IMR-90 (cell line): ENCODE data around the gene STARD10. TPM values are rescaled to one million over a fixed set of nuclear protein-coding genes. Genes with fewer than 3 reads are reported as not detected.

Experiments used
- ATAC-seq: fragments of 200-7000 bp; cut with Tn5 transposase; 2 replicates; pipeline ENCODE4 v1.9.1; 2020; ENCODE audit warnings: low read depth, mild to moderate bottlenecking, moderate library complexity
- BruUV-seq: library from RNA; stranded (reverse); fragments of 400-500 nt; replicated peaks from 2 replicates; lab custom pipeline; 2021; lab: Mats Ljungman, UMichigan
- CTCF ChIA-PET: fragments of 300-600 bp; formaldehyde crosslinking; extraction: SDS; loops from one replicate; lab custom pipeline; 2021; ENCODE audit warnings: antibody characterized with exemption; lab: Yijun Ruan, JAX
- POLR2A ChIA-PET: fragments of 300-600 bp; sonication (Branson Sonifier 250); formaldehyde crosslinking; loops from one replicate; lab custom pipeline; 2022; ENCODE audit warnings: antibody characterized with exemption; ENCODE audit not compliant: unreplicated experiment; lab: Charles Lee
- DNase-seq: peaks from one replicate; pipeline ENCODE4 v3.0.0; 2013
- H2AFZ ChIP-seq: replicated peaks from 2 replicates; pipeline ENCODE3; 2013; ENCODE audit warnings: low read length, mild to moderate bottlenecking; ENCODE audit not compliant: poor library complexity
- H2AK5ac ChIP-seq: 2 replicates; pipeline ENCODE4 v1.6.1; 2013; ENCODE audit warnings: low read depth, low read length, inconsistent platforms
- H2AK9ac ChIP-seq: replicated peaks from 2 replicates; pipeline ENCODE3; 2013; ENCODE audit warnings: mild to moderate bottlenecking, low read depth, low read length, moderate library complexity; ENCODE audit not compliant: poor library complexity
- H2BK120ac ChIP-seq: 2 replicates; pipeline ENCODE4 v1.6.1; 2013; ENCODE audit warnings: low read depth, low read length, inconsistent platforms
- H2BK15ac ChIP-seq: 3 replicates; pipeline ENCODE4 v1.6.1; 2013; ENCODE audit warnings: low read depth, low read length, inconsistent platforms
- H2BK20ac ChIP-seq: 2 replicates; pipeline ENCODE4 v1.6.1; 2013; ENCODE audit warnings: low read depth, mild to moderate bottlenecking, inconsistent platforms, low read length, moderate library complexity
- H2BK5ac ChIP-seq: 2 replicates; pipeline ENCODE4 v1.6.1; 2013; ENCODE audit warnings: mild to moderate bottlenecking, low read depth, low read length, inconsistent platforms; ENCODE audit not compliant: poor library complexity, severe bottlenecking
- H3K14ac ChIP-seq: replicated peaks from 2 replicates; pipeline ENCODE4 v1.6.1; 2013; ENCODE audit warnings: low read depth, low read length, inconsistent platforms
- H3K18ac ChIP-seq: 2 replicates; pipeline ENCODE4 v1.6.1; 2013; ENCODE audit warnings: low read depth, low read length, control low read depth
- H3K23ac ChIP-seq: 2 replicates; pipeline ENCODE4 v1.6.1; 2013; ENCODE audit warnings: low read depth, low read length, inconsistent platforms
- H3K27ac ChIP-seq: 2 replicates; pipeline ENCODE4 v1.5.1; 2013; ENCODE audit warnings: mild to moderate bottlenecking, control low read depth, low read length; ENCODE audit not compliant: insufficient read depth
- H3K27me3 ChIP-seq: 2 replicates; pipeline ENCODE4 v1.6.1; 2013; ENCODE audit warnings: low read length; ENCODE audit not compliant: control insufficient read depth, insufficient read depth
- H3K36me3 ChIP-seq: 2 replicates; pipeline ENCODE4 v1.6.1; 2013; ENCODE audit warnings: low read length, mixed read lengths; ENCODE audit not compliant: control insufficient read depth, insufficient read depth
- H3K4ac ChIP-seq: 2 replicates; pipeline ENCODE4 v1.6.1; 2013; ENCODE audit warnings: low read depth, low read length, inconsistent platforms
- H3K4me1 ChIP-seq: 2 replicates; pipeline ENCODE4 v1.6.1; 2013; ENCODE audit warnings: low read length, mixed read lengths; ENCODE audit not compliant: control insufficient read depth, insufficient read depth
- H3K4me2 ChIP-seq: 2 replicates; pipeline ENCODE4 v1.6.1; 2013; ENCODE audit warnings: low read depth, mild to moderate bottlenecking, control low read depth, low read length, moderate library complexity
- H3K4me3 ChIP-seq: 2 replicates; pipeline ENCODE4 v1.5.1; 2013; ENCODE audit warnings: low read depth, mild to moderate bottlenecking, control low read depth, low read length, moderate library complexity; ENCODE audit not compliant: insufficient read depth
- H3K56ac ChIP-seq: 2 replicates; pipeline ENCODE4 v1.6.1; 2013; ENCODE audit warnings: low read length, inconsistent platforms; ENCODE audit not compliant: insufficient read depth; ENCODE audit errors: extremely low read depth
- H3K79me1 ChIP-seq, 2 experiments: 2 replicates each; pipeline ENCODE4 v1.6.1; 2013; ENCODE audit warnings: low read length in 2 of 2, inconsistent platforms in 1 of 2, low read depth in 1 of 2
- H3K9ac ChIP-seq: 2 replicates; pipeline ENCODE4 v1.6.1; 2013; ENCODE audit warnings: low read depth, low read length, control low read depth
- H3K9me1 ChIP-seq: 2 replicates; pipeline ENCODE4 v1.6.1; 2013; ENCODE audit warnings: low read length, inconsistent platforms; ENCODE audit not compliant: insufficient read depth
- H3K9me3 ChIP-seq: 2 replicates; pipeline ENCODE4 v1.6.1; 2013; ENCODE audit warnings: low read length; ENCODE audit not compliant: control insufficient read depth, insufficient read depth
- H4K20me1 ChIP-seq: 2 replicates; pipeline ENCODE4 v1.6.1; 2013; ENCODE audit warnings: low read length, inconsistent platforms; ENCODE audit not compliant: insufficient read depth
- H4K5ac ChIP-seq: 2 replicates; pipeline ENCODE4 v1.6.1; 2013; ENCODE audit warnings: mild to moderate bottlenecking, low read depth, low read length, control low read depth
- H4K8ac ChIP-seq, 2 experiments: 2 replicates each; pipeline ENCODE4 v1.6.1; 2013; ENCODE audit warnings: low read depth in 2 of 2, low read length in 2 of 2, control low read depth in 1 of 2, inconsistent platforms in 1 of 2
- H4K91ac ChIP-seq: 2 replicates; pipeline ENCODE4 v1.6.1; 2013; ENCODE audit warnings: low read depth, low read length, inconsistent platforms; ENCODE audit not compliant: insufficient read depth
- CHD1 ChIP-seq: IDR thresholded peaks from 2 replicates; pipeline ENCODE4 v1.6.1; 2012; ENCODE audit warnings: low read depth, low read length, improper control_type of control experiment
- ELK1 ChIP-seq: fragments of 150-350 bp; IDR thresholded peaks from 2 replicates; pipeline ENCODE4 v1.6.1; 2016; ENCODE audit warnings: low read depth, mild to moderate bottlenecking, low read length, moderate library complexity, borderline replicate concordance
- MXI1 ChIP-seq: IDR thresholded peaks from 2 replicates; pipeline ENCODE4 v1.6.1; 2012; ENCODE audit warnings: low read depth, mild to moderate bottlenecking, low read length, moderate library complexity, borderline replicate concordance
- SMC3 ChIP-seq: fragments of 150-350 bp; IDR thresholded peaks from 2 replicates; pipeline ENCODE4 v1.6.1; 2016; ENCODE audit warnings: low read depth, mild to moderate bottlenecking, antibody characterized with exemption, low read length, moderate library complexity
- WGBS, 2 experiments: methylation state at CpG; one replicate each; pipeline versions ENCODE4 v1.1.5 to v1.1.7; 2013; ENCODE audit warnings: missing lambda C conversion rate in 2 of 2; ENCODE audit not compliant: insufficient read length in 1 of 2; ENCODE audit errors: extremely low coverage in 2 of 2; 5-methylcytosine and 5-hydroxymethylcytosine counted together
- dilution Hi-C: fragments of 300-500 bp; cut with HindIII; formaldehyde crosslinking; loops from one replicate; pipeline ENCODE4 v1.14.3; 2018; ENCODE audit warnings: low sequenced_read_pairs; ENCODE audit not compliant: unreplicated experiment
- in situ Hi-C: fragments of 300-500 bp; cut with MboI; formaldehyde crosslinking; loops from 3 replicates; pipeline ENCODE4 v1.14.3; 2019; ENCODE audit warnings: low sequenced_read_pairs, inconsistent platforms, mixed read lengths
- intact Hi-C: fragments of 100-400 bp; cut with micrococcal nuclease; formaldehyde crosslinking; loops from 2 replicates; pipeline ENCODE4 v1.10.0; 2022
- polyA plus RNA-seq, 3 experiments: library from polyadenylated mRNA; depleted of rRNA; stranded (reverse); fragments of >200 nt; gene quantifications; 2 replicates each; pipeline ENCODE4 v1.2.3, GENCODE V29; 2012; ENCODE audit warnings: low replicate concordance in 1 of 3
- total RNA-seq: library from RNA; depleted of rRNA; stranded (reverse); fragments of >200 nt; gene quantifications from 2 replicates; pipeline ENCODE4 v1.2.3, GENCODE V29; 2012

The STARD10 gene
- total and polyA plus RNA-seq, 2 of the 4 experiments (the other 2 are of a cell fraction): 23.8 to 37.4 TPM

DNA sequence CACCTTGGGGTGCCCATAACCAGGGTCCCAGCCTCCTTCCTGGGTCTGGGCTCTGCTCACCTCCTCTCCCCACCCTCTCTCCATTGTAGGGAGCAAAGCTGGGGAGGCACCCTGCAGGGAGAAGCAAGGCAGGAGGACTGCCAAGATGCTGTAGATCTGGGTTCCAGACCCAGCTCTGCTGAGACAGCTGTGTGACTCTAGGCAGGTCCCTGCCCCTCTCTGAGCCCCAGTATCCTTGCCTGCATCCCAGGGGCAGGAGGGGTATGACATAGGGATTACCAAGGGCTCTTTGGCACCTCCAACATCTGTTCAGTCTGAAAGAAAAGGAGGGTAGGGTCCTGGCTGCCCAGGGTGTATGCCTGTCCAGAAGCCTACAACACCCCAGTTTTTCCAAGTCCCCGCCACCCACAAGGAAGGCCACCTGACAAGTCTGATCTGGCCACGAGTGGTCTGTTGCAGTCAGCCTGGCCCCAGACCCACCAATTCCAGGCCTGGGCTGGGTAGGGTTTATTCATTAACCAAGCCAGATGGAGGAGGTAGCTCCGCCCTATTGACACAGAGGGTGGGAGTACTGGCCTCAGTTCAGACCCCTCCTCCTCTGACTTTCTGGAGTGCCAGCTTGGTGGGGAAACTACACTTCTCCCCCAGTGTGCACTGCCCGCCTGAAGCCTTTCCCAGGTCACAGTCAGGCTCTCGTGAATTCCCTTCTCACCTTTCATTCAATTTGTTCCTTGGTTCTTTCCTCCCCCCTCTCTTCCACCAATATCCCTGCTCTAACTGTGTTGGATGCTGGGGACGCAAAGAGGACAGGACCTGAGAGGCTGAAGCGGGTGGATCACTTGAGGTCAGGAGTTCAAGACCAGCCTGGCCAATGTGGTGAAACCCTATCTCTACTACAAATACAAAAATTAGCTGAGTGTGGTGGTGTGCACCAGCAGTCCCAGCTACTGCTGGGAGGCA lies 15.0 kb downstream of the STARD10 start:
- Histone ChIP-seq H3K4me2 (no peak overlapping the region), H2AFZ (no peak overlapping the region), H3K27me3 (peaks cover 4% of the 10 kb centered on the region; the same call in 1 of the 2 replicates), H3K4me1 (peaks cover 8% of the 10 kb centered on the region), H3K79me1 (0 out of 4 replicates have a peak, but pooled peaks cover 0 to under 1% of the 10 kb centered on the region in 2 experiments), H3K4me3 (no peak overlapping the region), H4K20me1 (peaks cover 1% of the 10 kb centered on the region; the same call in 1 of the 2 replicates), H2AK9ac (no peak overlapping the region), H2BK5ac (no peak overlapping the region), H3K27ac (no peak overlapping the region), H3K36me3 (no peaks in the 10 kb centered on the region), H4K91ac (no peak overlapping the region), H3K9me3 (no peaks in the 10 kb centered on the region), H3K9ac (no peak overlapping the region), H2BK120ac (no peak overlapping the region), H3K14ac (no peak overlapping the region), H2BK20ac (no peak overlapping the region), H4K5ac (no peak overlapping the region), H3K56ac (no peak overlapping the region), H3K18ac (no peak overlapping the region), H3K23ac (no peak overlapping the region), H2BK15ac (no peak overlapping the region), H3K4ac (no peak overlapping the region), H3K9me1 (no peaks in the 10 kb centered on the region), H2AK5ac (no peak overlapping the region), H4K8ac (no peak overlapping the region)
- POLR2A ChIA-PET: interaction anchor here (0.6 kb wide), 1 partner anchor 31 kb away, joined by 6 read pairs; no protein-coding TSS in a partner anchor
- no CpG with 5 or more reads among the region's 7 CpGs for WGBS, 2 experiments
- ATAC-seq: no peak
- dilution Hi-C loops (no loop called here), intact Hi-C loops (no loop called here), in situ Hi-C loops (no loop called here)
- CTCF ChIA-PET: no interaction called here
- DNase-seq: no peak
- no TSS peak for BruUV-seq
- no peak for TF ChIP-seq SMC3
- TF ChIP-seq MXI1: no peak
- no peak for TF ChIP-seq CHD1
- TF ChIP-seq ELK1: no peak
